CD14-positive monocyte (primary cell): ENCODE measurements around the gene PABPN1L. TPM values are rescaled to one million over a fixed set of nuclear protein-coding genes. Genes with fewer than 3 reads are reported as not detected.

Source experiments
- DNase-seq, 3 donors: peaks; one replicate each; pipeline ENCODE4 v3.0.0-alpha.2; 2011 to 2022
- H2AFZ ChIP-seq: 2 replicates; pipeline ENCODE4 v1.6.0; 2012; ENCODE audit warnings: mild to moderate bottlenecking, low read depth, low read length, inconsistent platforms; ENCODE audit not compliant: insufficient read depth, poor library complexity, severe bottlenecking
- H3K27ac ChIP-seq, 2 donors: 1 replicate in 1 of 2; 2 replicates in 1 of 2; pipeline ENCODE4 v1.5.1; 2012 to 2013; ENCODE audit warnings: low read length in 2 of 2, control low read depth in 1 of 2, inconsistent platforms in 1 of 2, low read depth in 1 of 2, mild to moderate bottlenecking in 1 of 2
- H3K27me3 ChIP-seq, 2 donors: one replicate each; pipeline versions ENCODE4 v1.6.0 to v1.6.1; 2011 to 2013; ENCODE audit warnings: low read length in 2 of 2; ENCODE audit not compliant: control insufficient read depth in 2 of 2, insufficient read depth in 2 of 2
- H3K36me3 ChIP-seq, 2 donors: replicated peaks in 1 of 2; 1 replicate in 1 of 2; 2 replicates in 1 of 2; pipeline versions ENCODE4 v1.5.1 to v1.6.1; 2012 to 2013; ENCODE audit warnings: low read length in 2 of 2, control low read depth in 1 of 2, inconsistent platforms in 1 of 2, mild to moderate bottlenecking in 1 of 2; ENCODE audit not compliant: insufficient read depth in 2 of 2, control insufficient read depth in 1 of 2
- H3K4me1 ChIP-seq, 2 donors: 1 replicate in 1 of 2; 2 replicates in 1 of 2; pipeline versions ENCODE4 v1.5.1 to v1.6.1; 2012 to 2013; ENCODE audit warnings: low read length in 2 of 2, control low read depth in 1 of 2, inconsistent platforms in 1 of 2, mild to moderate bottlenecking in 1 of 2, moderate library complexity in 1 of 2; ENCODE audit not compliant: insufficient read depth in 2 of 2, control insufficient read depth in 1 of 2
- H3K4me2 ChIP-seq: replicated peaks from 2 replicates; pipeline ENCODE3; 2012; ENCODE audit warnings: low read length, moderate library complexity, mild to moderate bottlenecking; ENCODE audit not compliant: poor library complexity, severe bottlenecking; ENCODE audit errors: extremely low read depth
- H3K4me3 ChIP-seq, 3 experiments: fragments of 200-600 bp in 1 of 3; sonication (generic) in 1 of 3; replicated peaks in 1 of 3; 1 replicate in 2 of 3; 2 replicates in 1 of 3; pipeline ENCODE4 v1.5.1; 2011 to 2013; ENCODE audit warnings: low read length in 3 of 3, mild to moderate bottlenecking in 3 of 3, control low read depth in 2 of 3, low read depth in 2 of 3, inconsistent platforms in 1 of 3, moderate library complexity in 1 of 3
- H3K79me2 ChIP-seq: 2 replicates; pipeline ENCODE4 v1.6.0; 2012; ENCODE audit warnings: mild to moderate bottlenecking, control low read depth, inconsistent platforms, low read length, moderate library complexity; ENCODE audit not compliant: insufficient read depth
- H3K9ac ChIP-seq: 2 replicates; pipeline ENCODE4 v1.6.0; 2017; ENCODE audit warnings: low read length, mild to moderate bottlenecking; ENCODE audit not compliant: insufficient read depth, poor library complexity, severe bottlenecking
- H3K9me3 ChIP-seq, 2 donors: replicated peaks in 1 of 2; 1 replicate in 1 of 2; 2 replicates in 1 of 2; pipeline versions ENCODE4 v1.5.1 to v1.6.1; 2012 to 2013; ENCODE audit warnings: low read length in 2 of 2, control low read depth in 1 of 2; ENCODE audit not compliant: control insufficient read depth in 1 of 2, insufficient read depth in 1 of 2
- H4K20me1 ChIP-seq: 2 replicates; pipeline ENCODE4 v1.6.0; 2012; ENCODE audit warnings: mild to moderate bottlenecking, low read length, control low read depth, moderate library complexity; ENCODE audit not compliant: insufficient read depth
- H3K27ac Mint-ChIP-seq, 7 donors: one replicate each; pipeline ENCODE4 v1.8.0; 2020; ENCODE audit warnings: mild to moderate bottlenecking in 7 of 7, mixed read lengths in 7 of 7, moderate library complexity in 6 of 7, inconsistent platforms in 2 of 7
- H3K27me3 Mint-ChIP-seq, 3 donors: one replicate each; pipeline ENCODE4 v1.8.0; 2021 to 2022; ENCODE audit warnings: low read depth in 3 of 3, mild to moderate bottlenecking in 3 of 3, mixed read lengths in 3 of 3, moderate library complexity in 3 of 3, inconsistent platforms in 1 of 3
- H3K36me3 Mint-ChIP-seq, 2 donors: one replicate each; pipeline ENCODE4 v1.8.0; 2020; ENCODE audit warnings: mixed read lengths in 2 of 2, inconsistent platforms in 1 of 2, mild to moderate bottlenecking in 1 of 2
- H3K4me1 Mint-ChIP-seq: one replicate; pipeline ENCODE4 v1.8.0; 2020; ENCODE audit warnings: mild to moderate bottlenecking, mixed read lengths
- H3K4me3 Mint-ChIP-seq, 2 donors: one replicate each; pipeline ENCODE4 v1.8.0; 2020; ENCODE audit warnings: mild to moderate bottlenecking in 2 of 2, mixed read lengths in 2 of 2, moderate library complexity in 1 of 2
- H3K9me3 Mint-ChIP-seq, 7 donors: one replicate each; pipeline ENCODE4 v1.8.0; 2020 to 2022; ENCODE audit warnings: mixed read lengths in 7 of 7, mild to moderate bottlenecking in 6 of 7, moderate library complexity in 6 of 7, inconsistent platforms in 2 of 7
- WGBS: methylation state at CpG from one replicate; pipeline ENCODE4 v1.1.5; 2013; ENCODE audit warnings: missing lambda C conversion rate; ENCODE audit not compliant: insufficient coverage; 5-methylcytosine and 5-hydroxymethylcytosine counted together
- intact Hi-C, 2 donors: fragments of 100-400 bp; cut with micrococcal nuclease; formaldehyde crosslinking; loops; one replicate each; pipeline versions ENCODE4 v1.15.0 to v1.15.1; 2023
- polyA plus RNA-seq, 3 donors: library from polyadenylated mRNA; depleted of rRNA in 1 of 3; unstranded in 2 of 3; stranded (reverse) in 1 of 3; fragments of 300-500 nt in 2 of 3; fragments of >200 nt in 1 of 3; fragmentation: Illumina TruSeq in 2 of 3; gene quantifications; 1 replicate in 2 of 3; 2 replicates in 1 of 3; pipeline ENCODE4 v1.2.3, GENCODE V29; 2012 to 2021
- TF ChIP-seq, protein P1 (sequence below): fragments of 200-600 bp; IDR thresholded peaks from one replicate; pipeline ENCODE4 v1.8.0; 2022; ENCODE audit warnings: antibody characterized with exemption, mild to moderate bottlenecking

Gene PABPN1L
- polyA plus RNA-seq, 3 donors = 0.39 TPM; not detected in 2

DNA sequence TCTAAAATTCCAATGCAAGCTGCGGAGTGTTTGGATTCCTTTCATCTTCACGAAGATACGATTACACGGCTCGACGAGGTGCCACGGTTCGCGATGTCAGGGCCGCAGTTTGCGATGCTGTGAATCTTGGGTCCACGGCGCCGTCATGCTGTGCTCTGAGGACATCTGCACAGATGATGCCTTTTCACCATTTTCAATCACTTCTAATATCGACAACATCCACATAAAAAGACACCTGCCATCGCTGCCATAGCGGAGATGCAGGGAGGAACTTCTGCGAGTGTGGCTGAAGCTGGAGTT, 47.9 kb downstream of the PABPN1L start:
- Mint-ChIP-seq H3K4me3 (no peak overlapping the region), H3K4me1 (no peaks in the 10 kb centered on the region), H3K27me3 (no peaks in the 10 kb centered on the region), H3K27ac (peak overlapping the region in 1 of 7 donors; percentile 59), H3K36me3 (peaks cover 13 to 41% of the 10 kb centered on the region in 2 donors), H3K9me3 (peaks cover 0 to 3% (median 0%) of the 10 kb centered on the region in 7 donors)
- Histone ChIP-seq H3K36me3 (peaks cover 25 to 30% of the 10 kb centered on the region in 2 donors), H3K4me3 (no peak overlapping the region), H2AFZ (no peak overlapping the region), H3K79me2 (no peaks in the 10 kb centered on the region), H3K4me2 (no peak overlapping the region), H4K20me1 (peaks cover 16% of the 10 kb centered on the region), H3K4me1 (no peaks in the 10 kb centered on the region), H3K27ac (no peak overlapping the region), H3K9ac (no peak overlapping the region), H3K27me3 (no peaks in the 10 kb centered on the region), H3K9me3 (no peaks in the 10 kb centered on the region)
- TF ChIP-seq, protein P1, sequence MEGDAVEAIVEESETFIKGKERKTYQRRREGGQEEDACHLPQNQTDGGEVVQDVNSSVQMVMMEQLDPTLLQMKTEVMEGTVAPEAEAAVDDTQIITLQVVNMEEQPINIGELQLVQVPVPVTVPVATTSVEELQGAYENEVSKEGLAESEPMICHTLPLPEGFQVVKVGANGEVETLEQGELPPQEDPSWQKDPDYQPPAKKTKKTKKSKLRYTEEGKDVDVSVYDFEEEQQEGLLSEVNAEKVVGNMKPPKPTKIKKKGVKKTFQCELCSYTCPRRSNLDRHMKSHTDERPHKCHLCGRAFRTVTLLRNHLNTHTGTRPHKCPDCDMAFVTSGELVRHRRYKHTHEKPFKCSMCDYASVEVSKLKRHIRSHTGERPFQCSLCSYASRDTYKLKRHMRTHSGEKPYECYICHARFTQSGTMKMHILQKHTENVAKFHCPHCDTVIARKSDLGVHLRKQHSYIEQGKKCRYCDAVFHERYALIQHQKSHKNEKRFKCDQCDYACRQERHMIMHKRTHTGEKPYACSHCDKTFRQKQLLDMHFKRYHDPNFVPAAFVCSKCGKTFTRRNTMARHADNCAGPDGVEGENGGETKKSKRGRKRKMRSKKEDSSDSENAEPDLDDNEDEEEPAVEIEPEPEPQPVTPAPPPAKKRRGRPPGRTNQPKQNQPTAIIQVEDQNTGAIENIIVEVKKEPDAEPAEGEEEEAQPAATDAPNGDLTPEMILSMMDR = no peak
- no peak for DNase-seq
- intact Hi-C loops = loop anchor here in 1 of 2 donors (10.0 kb wide), 1 partner anchor 396 kb away; the partner anchor contains the start of gene ZNF778
- 95% methylated on average over 17 of the region's 18 CpGs for WGBS

DNA sequence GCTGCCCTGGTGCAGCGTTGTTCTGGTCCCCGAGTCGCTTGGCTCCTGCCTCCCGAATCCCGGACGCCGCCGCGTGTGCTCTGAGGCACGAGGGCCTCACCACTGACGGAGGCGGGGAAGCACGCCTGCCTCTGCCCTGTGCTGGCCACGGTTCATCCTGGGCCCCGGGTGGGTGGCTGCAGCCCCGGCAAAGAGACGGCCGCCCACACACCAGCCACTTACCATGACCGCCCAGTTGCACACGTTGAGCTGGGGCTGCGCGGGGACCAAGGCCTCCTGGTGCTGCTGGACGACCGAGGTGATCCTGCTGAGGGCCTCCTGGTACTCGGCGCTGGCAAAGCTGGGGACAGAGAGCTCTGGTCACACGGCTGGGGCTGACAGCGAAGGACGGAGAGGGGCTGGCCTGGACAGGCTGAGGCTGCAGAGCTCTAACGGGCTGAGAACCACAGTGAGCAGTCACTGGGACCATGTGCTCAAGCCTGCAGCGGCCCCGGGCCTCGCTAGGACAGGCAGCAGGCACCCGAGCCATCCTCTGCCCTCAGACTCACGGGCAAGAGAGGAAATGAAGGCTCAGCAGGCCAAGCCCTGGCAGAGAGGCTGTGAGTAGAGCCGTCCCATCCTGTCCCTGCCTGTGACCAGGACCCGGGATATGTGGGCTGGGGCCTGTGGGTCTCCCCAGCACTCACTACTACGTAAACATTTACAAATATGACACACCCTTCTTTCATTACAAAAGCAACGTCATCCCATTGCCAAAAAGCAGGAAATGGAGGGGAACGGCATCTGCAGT, 48.5 kb downstream of the PABPN1L start:
- Mint-ChIP-seq H3K4me1 (peaks cover 2% of the 10 kb centered on the region), H3K9me3 (peaks cover 0 to 3% (median 0%) of the 10 kb centered on the region in 7 donors), H3K27ac (no peak overlapping the region), H3K36me3 (peaks cover 11 to 39% of the 10 kb centered on the region in 2 donors), H3K4me3 (no peak overlapping the region), H3K27me3 (no peaks in the 10 kb centered on the region)
- no peak overlapping the region for H3K27ac ChIP-seq
- H3K4me3 ChIP-seq = no peak overlapping the region
- peaks cover 22 to 29% of the 10 kb centered on the region in 2 donors for H3K36me3 ChIP-seq
- no peak overlapping the region for H3K4me2 ChIP-seq
- peaks cover 16% of the 10 kb centered on the region for H4K20me1 ChIP-seq
- WGBS = 93% methylated on average over 35 of the region's 40 CpGs
- H3K79me2 ChIP-seq = no peaks in the 10 kb centered on the region
- H2AFZ ChIP-seq = no peak overlapping the region
- H3K27me3 ChIP-seq = no peaks in the 10 kb centered on the region
- TF ChIP-seq, protein P1 = no peak
- intact Hi-C loops = loop anchor here (2.0 to 10.0 kb wide), 2 partner anchors 41 to 397 kb away; partner anchors contain the start of gene ZNF778 (in 1 of the 2)
- no peak for DNase-seq
- no peaks in the 10 kb centered on the region for H3K9me3 ChIP-seq
- H3K4me1 ChIP-seq = peaks cover 3 to 5% of the 10 kb centered on the region in 2 donors
- H3K9ac ChIP-seq = no peak overlapping the region
